ENCODE results near the gene URAD. TPM values are rescaled to one million over a fixed set of nuclear protein-coding genes. Genes with fewer than 3 reads are reported as not detected.

URAD gene
- total RNA-seq, 2 experiments from 2014 or later: not detected

DNA sequence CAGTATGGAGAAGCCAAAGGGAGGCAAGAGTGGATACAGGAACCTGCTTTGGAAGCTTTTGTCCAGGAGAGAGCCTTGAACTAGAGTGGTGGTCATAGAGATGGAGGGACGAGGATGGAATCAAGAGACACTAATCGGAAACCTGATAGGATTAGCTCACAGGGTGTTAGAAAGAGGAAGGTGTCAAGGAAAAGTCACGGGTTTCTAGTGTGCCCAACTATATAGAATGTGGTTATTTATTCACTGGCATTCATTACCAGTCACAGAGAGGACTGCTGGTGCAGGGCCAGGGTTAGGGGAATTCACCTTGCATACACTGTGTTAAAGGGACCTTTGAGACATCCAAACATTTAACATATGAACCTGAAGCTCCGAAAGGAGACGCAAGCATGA, 43.4 kb upstream of the URAD start:
- TF ChIP-seq, protein P1, sequence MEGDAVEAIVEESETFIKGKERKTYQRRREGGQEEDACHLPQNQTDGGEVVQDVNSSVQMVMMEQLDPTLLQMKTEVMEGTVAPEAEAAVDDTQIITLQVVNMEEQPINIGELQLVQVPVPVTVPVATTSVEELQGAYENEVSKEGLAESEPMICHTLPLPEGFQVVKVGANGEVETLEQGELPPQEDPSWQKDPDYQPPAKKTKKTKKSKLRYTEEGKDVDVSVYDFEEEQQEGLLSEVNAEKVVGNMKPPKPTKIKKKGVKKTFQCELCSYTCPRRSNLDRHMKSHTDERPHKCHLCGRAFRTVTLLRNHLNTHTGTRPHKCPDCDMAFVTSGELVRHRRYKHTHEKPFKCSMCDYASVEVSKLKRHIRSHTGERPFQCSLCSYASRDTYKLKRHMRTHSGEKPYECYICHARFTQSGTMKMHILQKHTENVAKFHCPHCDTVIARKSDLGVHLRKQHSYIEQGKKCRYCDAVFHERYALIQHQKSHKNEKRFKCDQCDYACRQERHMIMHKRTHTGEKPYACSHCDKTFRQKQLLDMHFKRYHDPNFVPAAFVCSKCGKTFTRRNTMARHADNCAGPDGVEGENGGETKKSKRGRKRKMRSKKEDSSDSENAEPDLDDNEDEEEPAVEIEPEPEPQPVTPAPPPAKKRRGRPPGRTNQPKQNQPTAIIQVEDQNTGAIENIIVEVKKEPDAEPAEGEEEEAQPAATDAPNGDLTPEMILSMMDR (IDR thresholded peaks at IDR 0.05): no peak
- Mint-ChIP-seq H3K9me3 (no peaks in the 10 kb centered on the region), H3K4me1 (ENCODE audit: low read depth) (peaks cover 17% of the 10 kb centered on the region), H3K36me3 (ENCODE audit: low read depth) (no peaks in the 10 kb centered on the region), H3K27me3 (peaks cover 19% of the 10 kb centered on the region), H3K4me3 (no peak overlapping the region), H3K27ac (no peak overlapping the region)
- no peak for ATAC-seq
- no peak for DNase-seq
- intact Hi-C loops (cut with micrococcal nuclease): no loop called here
- ChIA-PET CTCF (interaction anchor here (0.8 kb wide), 1 partner anchor 73 kb away, joined by 3 read pairs; no protein-coding TSS in a partner anchor), POLR2A (no interaction called here)

DNA sequence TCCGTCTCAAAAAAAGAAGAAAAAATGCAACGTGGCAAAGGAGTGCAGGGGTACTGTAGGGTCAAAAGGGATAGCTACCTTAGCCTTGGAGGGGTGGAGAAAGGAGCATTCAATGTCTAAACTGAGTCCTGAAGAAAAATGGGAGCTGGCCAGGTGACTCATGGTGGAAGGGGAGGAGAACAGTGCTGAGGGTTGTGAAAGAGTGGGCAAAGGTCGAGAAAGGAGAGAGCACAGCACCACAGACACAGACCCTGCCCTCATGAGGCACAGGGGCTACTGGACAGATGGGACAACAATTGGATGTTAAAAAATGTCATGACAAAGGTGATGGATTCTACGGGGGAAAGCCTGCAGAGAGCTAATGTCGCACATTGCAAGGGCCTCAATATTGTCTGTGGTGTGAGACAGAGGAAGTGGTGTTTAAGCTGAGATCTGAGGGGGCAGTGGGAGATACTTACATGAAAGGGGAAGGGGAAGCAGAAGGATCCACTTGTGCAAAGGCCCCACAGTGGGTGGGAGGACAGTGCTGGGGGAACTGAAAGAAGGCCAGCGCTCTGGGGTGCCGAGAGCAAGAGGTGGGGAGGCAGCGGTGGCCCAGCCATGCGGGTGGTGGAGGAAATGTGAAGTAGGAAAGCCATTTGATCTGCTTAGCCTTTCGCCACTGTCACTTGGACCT, 42.9 kb upstream of the URAD start:
- Mint-ChIP-seq H3K4me3 (no peak overlapping the region), H3K9me3 (no peaks in the 10 kb centered on the region), H3K27ac (no peak overlapping the region), H3K36me3 (ENCODE audit: low read depth) (no peaks in the 10 kb centered on the region), H3K4me1 (ENCODE audit: low read depth) (peaks cover 17% of the 10 kb centered on the region), H3K27me3 (peaks cover 19% of the 10 kb centered on the region)
- DNase-seq (no peak), ATAC-seq (no peak)
- POLR2A ChIA-PET: no interaction called here
- intact Hi-C loops (cut with micrococcal nuclease): no loop called here
- TF ChIP-seq, protein P1 (IDR thresholded peaks at IDR 0.05): no peak
- CTCF ChIA-PET: interaction anchor here (0.8 kb wide), 1 partner anchor 72 kb away, joined by 3 read pairs; no protein-coding TSS in a partner anchor

DNA sequence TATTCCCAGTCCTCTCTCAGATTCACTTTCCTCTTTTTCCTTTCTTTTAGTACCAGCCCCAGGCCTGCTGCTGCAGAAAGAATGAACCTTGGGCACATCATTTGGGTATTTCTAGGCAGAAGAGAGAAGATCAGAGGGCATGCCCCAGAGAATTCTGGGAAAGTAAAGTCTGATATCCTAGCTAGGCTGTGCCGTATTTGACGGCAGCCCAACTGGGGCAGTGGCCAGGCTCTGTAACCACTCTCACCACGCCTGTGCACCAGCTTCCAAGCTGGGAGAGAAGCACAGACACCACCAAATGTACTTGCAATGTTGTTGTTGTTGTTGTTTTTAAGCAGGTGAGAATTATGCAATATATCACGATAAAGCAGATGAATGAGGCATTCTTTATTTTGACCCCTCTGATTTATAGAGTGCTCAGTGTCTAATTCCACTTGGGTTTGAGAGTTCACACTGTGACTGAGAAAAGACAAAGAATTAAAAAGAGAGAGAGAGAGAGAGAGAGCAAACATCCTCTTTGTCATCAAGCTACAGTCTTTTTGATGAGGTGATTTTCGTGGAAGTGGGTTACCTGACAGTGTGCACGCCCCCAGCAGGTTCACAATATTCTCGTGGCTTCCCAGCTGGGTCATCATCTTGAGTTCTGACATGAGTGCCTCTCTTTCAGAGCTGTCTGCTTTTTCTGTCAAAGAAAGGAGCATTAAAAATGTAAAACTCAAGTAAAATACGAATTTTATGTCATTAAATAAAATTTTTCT, 39.3 kb upstream of the URAD start:
- H3K36me3 Mint-ChIP-seq (ENCODE audit: low read depth): no peaks in the 10 kb centered on the region
- H3K27me3 Mint-ChIP-seq: peaks cover 19% of the 10 kb centered on the region
- intact Hi-C loops (cut with micrococcal nuclease): no loop called here
- no peaks in the 10 kb centered on the region for H3K9me3 Mint-ChIP-seq
- POLR2A ChIA-PET: interaction anchor here (0.6 kb wide), 1 partner anchor 283 kb away, joined by 3 read pairs; no protein-coding TSS in a partner anchor
- no peak overlapping the region for H3K27ac Mint-ChIP-seq
- CTCF ChIA-PET: interaction anchor here (0.9 kb wide), 1 partner anchor 379 kb away, joined by 3 read pairs; no protein-coding TSS in a partner anchor
- no peak for ATAC-seq
- no peak overlapping the region for H3K4me3 Mint-ChIP-seq
- DNase-seq: peak; percentile 21
- peaks cover 17% of the 10 kb centered on the region for H3K4me1 Mint-ChIP-seq (ENCODE audit: low read depth)
- TF ChIP-seq, protein P1 (IDR thresholded peaks at IDR 0.05): no peak

DNA sequence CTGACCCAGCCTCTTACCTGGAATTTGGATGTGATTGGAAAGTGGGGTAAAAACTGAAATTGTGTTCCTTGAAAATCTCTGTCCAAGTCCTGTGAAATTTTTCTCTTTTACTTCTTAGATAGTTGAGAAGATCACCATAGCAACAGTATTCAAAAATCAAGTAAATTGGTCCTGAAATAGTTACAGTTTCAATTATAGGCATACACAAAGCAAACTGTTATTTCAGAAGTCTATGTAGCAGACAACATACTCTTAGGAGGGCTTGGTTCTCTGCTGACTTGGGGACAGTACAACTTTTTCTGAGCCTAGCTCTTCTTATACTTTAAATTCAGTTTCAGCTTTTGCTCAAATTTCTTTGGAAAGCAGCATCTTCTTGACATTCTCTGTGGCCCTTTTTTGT, 38.6 kb upstream of the URAD start:
- POLR2A ChIA-PET: no interaction called here
- TF ChIP-seq, protein P1 (IDR thresholded peaks at IDR 0.05): no peak
- DNase-seq (no peak), ATAC-seq (no peak)
- no peaks in the 10 kb centered on the region for H3K9me3 Mint-ChIP-seq
- CTCF ChIA-PET: no interaction called here
- intact Hi-C loops (cut with micrococcal nuclease): no loop called here
- H3K4me1 Mint-ChIP-seq (ENCODE audit: low read depth): peaks cover 13% of the 10 kb centered on the region
- no peak overlapping the region for H3K4me3 Mint-ChIP-seq
- peaks cover 19% of the 10 kb centered on the region for H3K27me3 Mint-ChIP-seq
- no peak overlapping the region for H3K27ac Mint-ChIP-seq
- H3K36me3 Mint-ChIP-seq (ENCODE audit: low read depth): no peaks in the 10 kb centered on the region

DNA sequence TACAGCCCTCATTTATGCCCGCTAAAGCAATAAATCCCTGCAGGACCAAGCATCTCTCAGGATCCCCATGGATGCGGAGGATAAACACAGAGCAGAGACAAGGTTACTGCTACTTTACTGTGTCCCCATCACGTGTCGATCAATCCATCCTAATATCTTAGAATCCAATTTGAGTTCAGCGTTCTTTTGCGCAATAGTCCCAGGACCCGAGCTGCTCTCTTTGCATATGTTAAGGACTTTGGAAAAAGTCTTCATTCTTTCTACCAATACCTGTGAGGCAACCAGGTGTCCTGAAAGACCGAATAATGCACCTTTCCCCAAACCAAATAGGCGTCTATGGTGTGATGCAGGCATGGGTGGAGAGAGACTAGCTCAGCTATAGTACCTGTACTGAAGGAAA, 38.0 kb upstream of the URAD start:
- ChIA-PET POLR2A (no interaction called here), CTCF (no interaction called here)
- TF ChIP-seq, protein P1 (IDR thresholded peaks at IDR 0.05): no peak
- intact Hi-C loops (cut with micrococcal nuclease): no loop called here
- H3K36me3 Mint-ChIP-seq (ENCODE audit: low read depth): no peaks in the 10 kb centered on the region
- H3K4me3 Mint-ChIP-seq: no peak overlapping the region
- DNase-seq: no peak
- no peaks in the 10 kb centered on the region for H3K9me3 Mint-ChIP-seq
- H3K4me1 Mint-ChIP-seq (ENCODE audit: low read depth): peaks cover 12% of the 10 kb centered on the region
- ATAC-seq: no peak
- peaks cover 15% of the 10 kb centered on the region for H3K27me3 Mint-ChIP-seq
- H3K27ac Mint-ChIP-seq: no peak overlapping the region
